Dendritic cell treated with granulocyte-macrophage colony-stimulating factor and Interleukin-4, amounts not matched to agents 40 ng/mL and 50 ng/mL, for 4 days (primary cell): ENCODE measurements around the gene CILP.

Experiments
- H3K27ac Mint-ChIP-seq: one replicate; pipeline ENCODE4 v1.8.0; 2022; ENCODE audit warnings: mild to moderate bottlenecking, mixed read lengths
- H3K27me3 Mint-ChIP-seq: one replicate; pipeline ENCODE4 v1.8.0; 2022; ENCODE audit warnings: mild to moderate bottlenecking, mixed read lengths
- H3K36me3 Mint-ChIP-seq: one replicate; pipeline ENCODE4 v1.8.0; 2022; ENCODE audit warnings: low read depth, mixed read lengths
- H3K4me1 Mint-ChIP-seq: one replicate; pipeline ENCODE4 v1.8.0; 2022; ENCODE audit warnings: low read depth, mixed read lengths
- H3K4me3 Mint-ChIP-seq: one replicate; pipeline ENCODE4 v1.8.0; 2022; ENCODE audit warnings: mild to moderate bottlenecking, moderate library complexity, mixed read lengths
- H3K9me3 Mint-ChIP-seq: one replicate; pipeline ENCODE4 v1.8.0; 2022; ENCODE audit warnings: mixed read lengths
- intact Hi-C: fragments of 100-400 bp; cut with micrococcal nuclease; formaldehyde crosslinking; loops from one replicate; pipeline ENCODE4 v1.15.0; 2022

CILP gene, protein sequence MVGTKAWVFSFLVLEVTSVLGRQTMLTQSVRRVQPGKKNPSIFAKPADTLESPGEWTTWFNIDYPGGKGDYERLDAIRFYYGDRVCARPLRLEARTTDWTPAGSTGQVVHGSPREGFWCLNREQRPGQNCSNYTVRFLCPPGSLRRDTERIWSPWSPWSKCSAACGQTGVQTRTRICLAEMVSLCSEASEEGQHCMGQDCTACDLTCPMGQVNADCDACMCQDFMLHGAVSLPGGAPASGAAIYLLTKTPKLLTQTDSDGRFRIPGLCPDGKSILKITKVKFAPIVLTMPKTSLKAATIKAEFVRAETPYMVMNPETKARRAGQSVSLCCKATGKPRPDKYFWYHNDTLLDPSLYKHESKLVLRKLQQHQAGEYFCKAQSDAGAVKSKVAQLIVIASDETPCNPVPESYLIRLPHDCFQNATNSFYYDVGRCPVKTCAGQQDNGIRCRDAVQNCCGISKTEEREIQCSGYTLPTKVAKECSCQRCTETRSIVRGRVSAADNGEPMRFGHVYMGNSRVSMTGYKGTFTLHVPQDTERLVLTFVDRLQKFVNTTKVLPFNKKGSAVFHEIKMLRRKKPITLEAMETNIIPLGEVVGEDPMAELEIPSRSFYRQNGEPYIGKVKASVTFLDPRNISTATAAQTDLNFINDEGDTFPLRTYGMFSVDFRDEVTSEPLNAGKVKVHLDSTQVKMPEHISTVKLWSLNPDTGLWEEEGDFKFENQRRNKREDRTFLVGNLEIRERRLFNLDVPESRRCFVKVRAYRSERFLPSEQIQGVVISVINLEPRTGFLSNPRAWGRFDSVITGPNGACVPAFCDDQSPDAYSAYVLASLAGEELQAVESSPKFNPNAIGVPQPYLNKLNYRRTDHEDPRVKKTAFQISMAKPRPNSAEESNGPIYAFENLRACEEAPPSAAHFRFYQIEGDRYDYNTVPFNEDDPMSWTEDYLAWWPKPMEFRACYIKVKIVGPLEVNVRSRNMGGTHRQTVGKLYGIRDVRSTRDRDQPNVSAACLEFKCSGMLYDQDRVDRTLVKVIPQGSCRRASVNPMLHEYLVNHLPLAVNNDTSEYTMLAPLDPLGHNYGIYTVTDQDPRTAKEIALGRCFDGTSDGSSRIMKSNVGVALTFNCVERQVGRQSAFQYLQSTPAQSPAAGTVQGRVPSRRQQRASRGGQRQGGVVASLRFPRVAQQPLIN

DNA sequence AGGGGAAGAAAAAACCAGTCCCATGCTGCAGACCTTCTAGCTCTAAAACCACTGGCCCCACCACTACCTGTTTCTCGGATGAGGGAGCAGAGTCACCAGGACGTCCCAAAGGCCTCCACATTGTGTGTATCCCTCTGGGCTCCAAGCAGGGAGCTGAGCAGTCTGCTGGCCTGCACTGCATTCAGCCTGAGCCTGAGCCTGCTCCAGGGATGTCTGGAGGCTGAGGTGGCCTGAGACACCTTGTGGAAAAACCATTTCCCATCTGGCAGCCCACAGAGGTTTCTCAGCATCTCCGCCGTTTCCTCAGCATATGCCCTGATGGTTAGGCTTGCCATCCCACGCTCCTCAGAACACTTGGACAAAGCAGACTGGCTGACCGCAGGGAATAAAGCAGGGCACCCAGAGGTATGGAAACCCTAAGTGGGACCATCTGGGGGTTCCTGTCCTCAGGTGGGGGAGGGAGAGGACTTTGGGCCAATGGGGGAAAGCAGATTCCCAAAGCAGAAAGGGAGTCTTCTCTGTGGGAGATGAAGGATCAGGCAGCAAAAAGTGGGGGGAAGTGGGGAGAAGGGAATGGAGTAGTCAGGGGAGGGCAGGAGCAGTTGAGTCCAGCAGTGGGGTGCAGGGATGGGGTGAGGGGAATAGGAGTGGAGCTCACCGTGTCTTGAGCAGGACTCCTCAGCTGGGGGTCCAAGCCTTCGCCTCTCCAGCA lies at the start of gene CILP:
TSS of gene CILP (minus strand) at position 704 of the 712 bp plus-strand sequence. CDS start 1,718 bp downstream, outside the sequence.
- no peaks in the 10 kb centered on the region for H3K27me3 Mint-ChIP-seq
- intact Hi-C loops: no loop called here
- no peaks in the 10 kb centered on the region for H3K9me3 Mint-ChIP-seq
- H3K4me1 Mint-ChIP-seq: no peaks in the 10 kb centered on the region
- no peaks in the 10 kb centered on the region for H3K36me3 Mint-ChIP-seq
- H3K27ac Mint-ChIP-seq: no peak within 1 kb of the TSS
- no peak within 1 kb of the TSS for H3K4me3 Mint-ChIP-seq

DNA sequence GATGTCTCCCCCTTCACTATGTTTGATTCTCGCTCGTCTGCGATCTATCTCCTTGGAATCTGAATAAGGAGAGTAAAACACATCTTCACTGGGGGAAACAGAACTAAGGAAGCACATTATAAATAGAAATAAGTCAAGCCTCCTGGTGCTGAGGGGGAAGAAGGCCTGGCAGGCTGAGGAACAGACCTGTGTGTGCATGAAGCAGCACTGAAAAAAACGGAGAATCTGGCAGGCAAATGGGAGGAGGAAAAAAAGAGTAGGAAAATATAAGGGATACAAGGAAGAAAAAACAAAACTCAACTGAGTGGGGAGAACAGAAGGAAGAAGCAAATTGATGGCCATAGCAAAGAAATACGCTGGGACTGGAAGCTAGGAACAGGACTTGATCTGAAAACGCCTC lies 49.7 kb upstream of the CILP start:
- Mint-ChIP-seq H3K27ac (no peak overlapping the region), H3K27me3 (no peaks in the 10 kb centered on the region), H3K4me1 (no peaks in the 10 kb centered on the region), H3K36me3 (peaks cover 65% of the 10 kb centered on the region), H3K9me3 (no peaks in the 10 kb centered on the region), H3K4me3 (no peak overlapping the region)
- intact Hi-C loops: no loop called here

DNA sequence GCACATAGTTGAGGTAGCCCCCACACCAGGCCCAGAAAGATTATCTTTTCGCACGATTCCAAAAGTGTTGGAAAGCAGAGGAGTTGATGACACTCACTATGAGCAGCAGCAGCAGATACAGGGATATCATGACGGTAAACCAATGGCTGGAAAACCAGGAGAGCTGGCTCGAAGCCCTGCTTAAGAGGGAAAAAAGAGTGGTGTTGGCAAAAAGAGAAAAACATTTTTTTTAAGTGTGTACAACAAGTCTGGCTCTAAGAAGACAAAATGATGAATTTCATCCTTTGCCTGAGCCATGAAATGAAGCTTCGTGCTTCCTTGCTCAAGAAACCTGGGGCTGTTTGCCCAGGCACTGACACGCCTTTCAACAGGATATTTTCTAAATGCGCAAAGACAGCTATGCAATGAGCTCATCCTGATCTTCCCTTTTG lies 48.1 kb upstream of the CILP start:
- Mint-ChIP-seq H3K27ac (no peak overlapping the region), H3K4me1 (no peaks in the 10 kb centered on the region), H3K36me3 (peaks cover 67% of the 10 kb centered on the region), H3K9me3 (no peaks in the 10 kb centered on the region), H3K27me3 (no peaks in the 10 kb centered on the region), H3K4me3 (no peak overlapping the region)
- intact Hi-C loops: no loop called here

DNA sequence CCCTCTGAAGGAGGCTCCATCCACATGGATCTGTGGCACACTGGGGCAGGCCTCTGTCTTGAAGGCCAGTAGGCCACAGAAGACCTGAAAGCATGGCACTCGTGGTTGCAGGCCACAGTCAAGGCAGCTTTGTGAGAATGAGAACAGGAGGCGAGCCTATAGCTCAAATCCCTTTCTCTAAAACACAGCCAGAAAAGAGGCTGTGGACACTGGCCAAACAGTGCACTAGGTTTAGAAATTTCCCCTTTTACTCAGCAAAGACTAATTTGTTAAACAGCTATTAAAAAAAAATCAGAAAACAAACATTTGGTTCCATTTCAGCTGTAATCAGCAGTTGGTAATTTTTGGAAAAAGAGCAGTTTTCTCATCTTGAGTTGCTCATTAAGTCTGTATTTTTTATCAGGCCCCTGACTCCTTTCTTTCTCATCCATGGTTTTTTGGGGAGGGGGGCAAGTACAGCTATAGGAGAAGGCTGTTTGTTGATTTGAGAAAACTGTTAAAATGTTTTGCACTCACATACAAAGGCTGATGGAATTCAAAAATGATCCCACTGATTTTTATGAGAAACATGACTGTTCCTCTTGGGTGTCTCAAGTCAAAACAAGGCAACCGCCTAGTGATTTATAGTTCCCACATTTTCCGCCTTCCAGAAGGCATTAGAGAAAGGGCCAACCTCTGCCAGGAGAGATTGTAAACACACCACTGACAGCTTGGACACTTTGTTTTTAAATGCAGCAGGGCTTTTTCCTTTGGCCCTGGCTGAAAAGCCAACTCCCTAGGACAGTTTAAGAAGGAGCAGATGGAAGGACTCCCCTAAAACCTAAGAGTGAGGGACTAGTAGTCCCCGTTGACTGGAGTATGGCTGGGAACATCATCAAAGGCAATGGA lies 47.3 kb upstream of the CILP start:
- H3K36me3 Mint-ChIP-seq: peaks cover 71% of the 10 kb centered on the region
- H3K27ac Mint-ChIP-seq: no peak overlapping the region
- intact Hi-C loops: no loop called here
- no peak overlapping the region for H3K4me3 Mint-ChIP-seq
- H3K27me3 Mint-ChIP-seq: no peaks in the 10 kb centered on the region
- no peaks in the 10 kb centered on the region for H3K9me3 Mint-ChIP-seq
- H3K4me1 Mint-ChIP-seq: no peaks in the 10 kb centered on the region

DNA sequence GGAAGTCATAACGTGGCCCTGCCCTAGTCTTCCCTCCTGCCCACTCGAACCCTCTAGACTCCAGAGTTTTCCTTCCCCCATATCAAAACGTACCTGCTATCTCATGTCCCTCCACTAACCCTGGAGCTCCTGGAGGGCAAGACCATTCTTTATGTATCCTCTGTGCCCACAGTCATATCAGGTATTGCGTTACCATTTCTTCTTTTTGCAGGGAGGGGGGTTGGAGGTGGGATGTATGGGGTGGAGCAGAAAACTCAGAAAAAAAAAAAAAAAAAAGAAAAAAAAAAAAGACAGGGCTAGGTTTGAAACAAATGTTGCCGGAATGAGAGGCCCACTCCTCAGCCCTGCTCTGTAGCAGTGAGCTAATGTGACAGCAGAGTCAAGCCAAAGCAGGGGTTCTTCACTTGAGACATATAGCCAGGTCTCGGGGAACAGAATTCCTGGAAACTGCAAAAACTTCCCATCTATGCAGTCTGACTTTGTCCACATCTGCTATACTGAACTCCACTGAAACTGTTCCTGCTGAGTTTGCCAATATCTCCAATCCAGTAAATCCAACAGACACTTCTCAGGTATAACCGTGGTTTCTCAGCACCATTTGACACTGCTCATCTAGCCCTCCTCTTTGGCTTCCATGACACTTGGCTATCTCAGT lies 44.3 kb upstream of the CILP start:
- H3K4me3 Mint-ChIP-seq: no peak overlapping the region
- no peak overlapping the region for H3K27ac Mint-ChIP-seq
- intact Hi-C loops: no loop called here

DNA sequence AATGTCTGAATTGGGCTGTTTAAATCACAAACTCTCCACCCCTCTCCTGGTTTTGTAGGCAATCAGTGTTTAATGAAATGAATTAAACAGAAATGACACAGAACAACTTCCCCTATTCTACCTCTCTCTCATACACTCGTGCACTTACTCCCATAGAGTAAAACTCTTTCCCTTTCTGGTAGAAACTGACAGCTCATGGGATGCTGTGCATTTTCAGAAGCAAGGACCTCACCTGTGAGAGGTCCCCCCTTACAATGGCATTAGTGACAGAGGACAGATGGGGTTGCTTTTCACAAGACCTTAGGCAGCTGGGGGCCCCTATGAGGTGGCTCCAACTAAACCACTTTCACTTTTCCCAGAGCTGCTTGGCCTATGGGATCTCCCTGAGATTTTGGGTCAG lies 43.5 kb upstream of the CILP start:
- no peak overlapping the region for H3K27ac Mint-ChIP-seq
- intact Hi-C loops: no loop called here
- no peaks in the 10 kb centered on the region for H3K4me1 Mint-ChIP-seq
- H3K4me3 Mint-ChIP-seq: no peak overlapping the region
- no peaks in the 10 kb centered on the region for H3K9me3 Mint-ChIP-seq
- H3K27me3 Mint-ChIP-seq: no peaks in the 10 kb centered on the region
- H3K36me3 Mint-ChIP-seq: peaks cover 43% of the 10 kb centered on the region

More for the DNA sequence above, 44.3 kb upstream of the CILP start:
- no peaks in the 10 kb centered on the region for H3K27me3 Mint-ChIP-seq
- peaks cover 48% of the 10 kb centered on the region for H3K36me3 Mint-ChIP-seq
- no peaks in the 10 kb centered on the region for H3K4me1 Mint-ChIP-seq
- H3K9me3 Mint-ChIP-seq: no peaks in the 10 kb centered on the region

DNA sequence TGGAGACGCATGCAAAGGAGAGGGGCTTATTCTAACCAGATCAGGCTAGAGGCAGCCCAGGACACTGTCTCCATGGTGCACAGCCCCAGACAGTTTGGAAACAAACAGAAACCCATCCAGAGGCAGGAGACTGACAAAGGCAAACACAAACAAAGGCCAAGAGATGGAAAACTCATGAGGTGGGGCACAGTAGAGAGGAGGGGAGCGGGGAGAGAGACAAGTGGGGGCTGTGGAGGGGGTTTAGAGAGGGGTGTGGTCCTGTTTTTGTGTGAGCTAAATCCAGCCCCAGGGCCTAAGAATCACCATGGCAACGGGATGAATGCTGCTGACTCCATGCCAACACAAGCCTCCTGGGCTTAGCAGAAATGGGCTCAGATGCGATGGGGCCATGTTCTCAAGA lies 43.1 kb upstream of the CILP start:
- intact Hi-C loops: no loop called here
- Mint-ChIP-seq H3K4me1 (no peaks in the 10 kb centered on the region), H3K27ac (no peak overlapping the region), H3K4me3 (no peak overlapping the region), H3K27me3 (no peaks in the 10 kb centered on the region), H3K36me3 (peaks cover 39% of the 10 kb centered on the region), H3K9me3 (no peaks in the 10 kb centered on the region)

DNA sequence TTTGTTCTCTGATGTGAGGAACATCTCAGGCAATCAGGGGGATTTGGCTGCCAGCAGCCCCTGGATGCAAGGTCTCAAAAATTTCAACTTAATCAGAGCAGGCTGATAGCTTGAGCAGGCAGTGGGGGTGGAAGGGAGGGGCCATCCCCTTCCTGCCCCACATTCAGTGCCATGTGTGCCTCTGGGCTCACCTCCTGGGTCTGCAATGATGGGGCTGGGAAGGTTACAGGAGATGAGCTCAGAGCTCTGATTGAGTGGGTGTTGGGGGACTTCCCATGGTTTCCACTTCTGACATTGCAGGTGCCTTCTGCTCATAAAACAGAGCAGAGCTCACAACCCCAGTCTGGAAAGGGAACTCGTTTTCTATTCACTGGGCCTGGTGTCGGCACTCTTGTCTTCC lies 38.4 kb upstream of the CILP start:
- intact Hi-C loops: no loop called here
- H3K27me3 Mint-ChIP-seq: no peaks in the 10 kb centered on the region
- no peaks in the 10 kb centered on the region for H3K9me3 Mint-ChIP-seq
- H3K27ac Mint-ChIP-seq: no peak overlapping the region
- H3K4me3 Mint-ChIP-seq: no peak overlapping the region
- H3K4me1 Mint-ChIP-seq: no peaks in the 10 kb centered on the region
- H3K36me3 Mint-ChIP-seq: peaks cover 22% of the 10 kb centered on the region

DNA sequence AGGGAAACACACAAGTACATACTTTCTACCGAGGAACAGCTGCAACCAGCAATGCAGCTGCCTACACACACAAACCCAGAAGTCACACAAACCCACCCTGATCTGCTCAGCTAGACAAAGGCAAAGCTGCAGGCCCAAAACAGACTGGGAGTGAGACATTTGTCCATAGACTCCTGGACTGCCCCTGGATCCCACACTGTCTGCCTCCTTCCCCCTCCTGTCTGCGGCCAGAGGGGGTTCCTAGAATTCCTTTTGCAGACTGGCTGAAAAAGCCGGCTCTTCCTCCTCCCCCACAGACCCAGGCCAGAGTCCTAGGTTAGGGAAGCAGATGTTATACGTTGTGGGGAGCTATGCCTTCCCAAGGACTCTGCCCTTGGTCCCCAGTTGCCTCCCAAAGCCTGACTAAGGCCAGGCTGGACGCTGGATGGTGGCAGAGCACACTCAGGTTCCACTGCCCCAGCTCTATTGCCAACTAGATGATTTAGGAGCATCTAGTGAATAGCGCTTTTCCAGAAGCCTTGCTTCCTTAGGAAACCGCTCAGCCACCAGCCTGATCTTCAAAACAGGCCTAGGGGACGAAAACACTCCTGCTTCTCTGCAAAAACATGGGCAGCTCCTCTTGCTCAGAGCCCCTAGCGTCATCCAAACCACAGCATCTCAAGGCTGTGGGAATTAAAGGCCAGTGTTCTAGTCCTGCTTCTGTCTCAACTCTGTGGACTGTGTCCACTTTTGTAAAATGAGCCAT lies 37.4 kb upstream of the CILP start:
- intact Hi-C loops: no loop called here
- no peak overlapping the region for H3K27ac Mint-ChIP-seq

DNA sequence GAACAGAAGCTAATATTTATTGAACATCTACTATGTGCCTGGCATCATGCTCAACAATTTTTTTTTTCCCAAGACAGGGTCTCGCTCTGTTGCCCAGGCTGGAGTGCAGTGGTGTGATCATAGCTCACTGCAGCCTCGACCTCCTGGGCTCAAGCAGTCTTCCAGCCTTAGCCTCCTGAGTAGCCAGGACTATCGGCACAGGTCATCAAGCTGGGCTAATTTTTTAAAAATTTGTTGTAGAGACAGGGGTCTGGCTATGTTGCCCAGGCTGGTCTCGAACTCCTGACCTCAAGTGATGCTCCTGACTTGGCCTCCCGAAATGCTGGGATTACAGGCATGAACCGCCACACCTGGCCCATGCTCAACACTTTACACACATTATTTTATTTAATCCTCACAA lies 35.7 kb upstream of the CILP start:
- Mint-ChIP-seq H3K27me3 (no peaks in the 10 kb centered on the region), H3K4me3 (no peak overlapping the region), H3K36me3 (peaks cover 17% of the 10 kb centered on the region), H3K9me3 (no peaks in the 10 kb centered on the region), H3K27ac (no peak overlapping the region), H3K4me1 (no peaks in the 10 kb centered on the region)
- intact Hi-C loops: no loop called here

More for the DNA sequence above, 37.4 kb upstream of the CILP start:
- Mint-ChIP-seq H3K9me3 (no peaks in the 10 kb centered on the region), H3K36me3 (peaks cover 17% of the 10 kb centered on the region), H3K4me3 (no peak overlapping the region), H3K4me1 (no peaks in the 10 kb centered on the region), H3K27me3 (no peaks in the 10 kb centered on the region)

DNA sequence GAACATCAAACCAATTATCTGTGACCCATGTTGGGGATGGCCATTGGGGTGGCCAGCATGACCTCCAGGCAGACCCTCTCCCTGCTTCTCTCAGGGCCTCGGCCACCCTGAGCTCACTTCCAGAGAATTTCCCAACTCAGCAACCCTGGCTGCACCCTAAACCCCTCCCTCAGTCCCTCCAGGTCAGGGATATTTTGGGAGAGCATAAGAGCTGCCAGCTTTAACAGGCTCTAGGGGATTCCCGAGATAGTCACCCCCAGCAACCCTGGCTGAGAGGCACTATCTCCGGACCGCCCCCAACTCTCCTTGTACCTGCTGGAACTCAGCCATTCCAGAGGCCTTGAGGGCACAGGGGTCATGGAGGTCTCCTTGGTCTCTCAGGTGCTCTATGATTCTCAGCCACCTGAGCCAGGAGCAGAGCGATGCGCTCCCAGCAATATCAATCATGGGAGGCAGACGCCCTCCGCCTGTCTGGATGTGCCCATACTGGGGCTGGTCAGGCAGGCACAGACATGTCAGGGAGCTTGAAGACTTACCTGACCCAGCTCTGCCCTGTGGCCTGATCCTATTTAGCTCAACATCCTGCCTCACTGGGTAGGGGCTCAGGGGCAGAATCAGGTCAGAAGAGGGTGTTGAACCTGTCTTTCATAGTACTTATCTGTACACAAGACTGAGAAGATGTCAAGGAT lies 34.9 kb upstream of the CILP start:
- intact Hi-C loops: no loop called here
- Mint-ChIP-seq H3K9me3 (no peaks in the 10 kb centered on the region), H3K4me1 (no peaks in the 10 kb centered on the region), H3K27me3 (no peaks in the 10 kb centered on the region), H3K36me3 (peaks cover 17% of the 10 kb centered on the region), H3K27ac (no peak overlapping the region), H3K4me3 (no peak overlapping the region)
